ENCODE data around the gene CHD3.

The CHD3 gene

GRCh38 chr17:7884581-7885366 lies 3.8 kb upstream of the CHD3 start:
- CTCF ChIA-PET = interaction anchor here (1.2 kb wide), 1 partner anchor 174 kb away, joined by 3 read pairs; no protein-coding TSS in a partner anchor
- Histone ChIP-seq H3K36me3 (ENCODE audit: control insufficient read depth in 2 of 2, insufficient read depth in 1 of 2, low read length in 2 of 2) (peaks cover 14 to 36% of the 10 kb centered on the region in 2 experiments), H3K4me3 (ENCODE audit: low read depth, low read length) (peak overlapping the region; percentile 55), H3K9me3 (ENCODE audit: control insufficient read depth, insufficient read depth, low read depth, low read length) (no peaks in the 10 kb centered on the region), H3K4me1 (ENCODE audit: control insufficient read depth, insufficient read depth, low read length) (peaks cover 30% of the 10 kb centered on the region), H3K27ac (ENCODE audit: extremely low read depth, low read depth, low read length) (peak overlapping the region; percentile 94)
- POLR2A ChIA-PET = interaction anchor here (1.8 kb wide), 1 partner anchor 14 kb away, joined by 6 read pairs; no protein-coding TSS in a partner anchor
- TF ChIP-seq ZFHX2 (tag by site-specific recombination; conservative IDR thresholded peaks at IDR 0.05) = peak; percentile 88
- TF ChIP-seq ZNF544 (tag by site-specific recombination; IDR thresholded peaks at IDR 0.05) = no peak
- TF ChIP-seq ZNF571 (tag by site-specific recombination; IDR thresholded peaks at IDR 0.05) = no peak
- peak; percentile 94 for TF ChIP-seq ZNF513 (tag by site-specific recombination; IDR thresholded peaks at IDR 0.05)
- TF ChIP-seq KLF8 (tag by site-specific recombination; IDR thresholded peaks at IDR 0.05) = peak; percentile 30; the same call in 1 of the 2 replicates
- no peak for TF ChIP-seq ZBTB11 (tag by site-specific recombination; conservative IDR thresholded peaks at IDR 0.05; ENCODE audit: low read depth)
- peak; percentile 46 for TF ChIP-seq PATZ1 (tag by site-specific recombination; IDR thresholded peaks at IDR 0.05)
- peak; percentile 11; the same call in 1 of the 2 replicates for TF ChIP-seq GLIS2 (tag by site-specific recombination; IDR thresholded peaks at IDR 0.05)
- no peak for TF ChIP-seq ZNF580 (tag by site-specific recombination; IDR thresholded peaks at IDR 0.05)
- TF ChIP-seq ZNF654 (tag by site-specific recombination; IDR thresholded peaks at IDR 0.05; ENCODE audit: low read depth) = no peak
- TF ChIP-seq IKZF3 (tag by site-specific recombination; IDR thresholded peaks at IDR 0.05) = no peak
- no peak for TF ChIP-seq ZNF302 (tag by site-specific recombination; IDR thresholded peaks at IDR 0.05; ENCODE audit: low read depth)
- no peak for TF ChIP-seq ZBTB1 (tag by site-specific recombination; IDR thresholded peaks at IDR 0.05)
- TF ChIP-seq KLF17 (tag by site-specific recombination; IDR thresholded peaks at IDR 0.05) = no peak
- peak; percentile 67 for TF ChIP-seq ZNF398 (tag by site-specific recombination; IDR thresholded peaks at IDR 0.05)
- no peak for TF ChIP-seq GFI1B (tag by site-specific recombination; IDR thresholded peaks at IDR 0.05)
- no peak for TF ChIP-seq ZNF23 (tag by site-specific recombination; IDR thresholded peaks at IDR 0.05; ENCODE audit: borderline replicate concordance)
- no peak for TF ChIP-seq ATF2 (tag by site-specific recombination; IDR thresholded peaks at IDR 0.05; ENCODE audit: low read depth)
- TF ChIP-seq ZNF114 (tag by site-specific recombination; IDR thresholded peaks at IDR 0.05) = no peak
- no peak for TF ChIP-seq ZNF639 (tag by site-specific recombination; IDR thresholded peaks at IDR 0.05)
- no peak for TF ChIP-seq ZNF629 (tag by site-specific recombination; IDR thresholded peaks at IDR 0.05)
- no peak for TF ChIP-seq ZNF239 (tag by site-specific recombination; IDR thresholded peaks at IDR 0.05)
- no peak for TF ChIP-seq ZNF610 (tag by site-specific recombination; IDR thresholded peaks at IDR 0.05; ENCODE audit: borderline replicate concordance)
